Mesenteric fat pad (tissue), 1 donor: ENCODE measurements around the gene CTDSP2. TPM values are rescaled to one million over a fixed set of nuclear protein-coding genes. Genes with fewer than 3 reads are reported as not detected.
"Not testable (repeated sequence)": the region's sequence is repeated elsewhere in the genome, so short reads cannot be mapped to it uniquely, and the experiment has no call there.

Experiments used
- DNase-seq: peaks from one replicate; pipeline ENCODE4 v3.0.0-alpha.2; 2020; ENCODE audit warnings: low spot score
- long read RNA-seq: library from polyadenylated mRNA; unstranded; transcript quantifications from one replicate; pipeline ENCODE4 v2.0.0, GENCODE V29; 2020
- total RNA-seq: library from RNA; stranded (reverse); fragmentation: NEBNext Ultra II Directional; extraction: Animal tissue kit (Norgen Biotek cat#: 25700); gene quantifications from one replicate; pipeline ENCODE4 v1.2.1, GENCODE V29; 2021
- donor health status: DM: yes; HTN: yes; CAD: no.

Gene CTDSP2, protein sequence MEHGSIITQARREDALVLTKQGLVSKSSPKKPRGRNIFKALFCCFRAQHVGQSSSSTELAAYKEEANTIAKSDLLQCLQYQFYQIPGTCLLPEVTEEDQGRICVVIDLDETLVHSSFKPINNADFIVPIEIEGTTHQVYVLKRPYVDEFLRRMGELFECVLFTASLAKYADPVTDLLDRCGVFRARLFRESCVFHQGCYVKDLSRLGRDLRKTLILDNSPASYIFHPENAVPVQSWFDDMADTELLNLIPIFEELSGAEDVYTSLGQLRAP
- 156 TPM for total RNA-seq
- long read RNA-seq, full-length matches to known transcripts: 7 of 135 reads
- long read RNA-seq, partial matches to known transcripts: 3 of 135 reads
- long read RNA-seq, other reads (novel, unspliced or antisense): 125 of 135 reads

DNA sequence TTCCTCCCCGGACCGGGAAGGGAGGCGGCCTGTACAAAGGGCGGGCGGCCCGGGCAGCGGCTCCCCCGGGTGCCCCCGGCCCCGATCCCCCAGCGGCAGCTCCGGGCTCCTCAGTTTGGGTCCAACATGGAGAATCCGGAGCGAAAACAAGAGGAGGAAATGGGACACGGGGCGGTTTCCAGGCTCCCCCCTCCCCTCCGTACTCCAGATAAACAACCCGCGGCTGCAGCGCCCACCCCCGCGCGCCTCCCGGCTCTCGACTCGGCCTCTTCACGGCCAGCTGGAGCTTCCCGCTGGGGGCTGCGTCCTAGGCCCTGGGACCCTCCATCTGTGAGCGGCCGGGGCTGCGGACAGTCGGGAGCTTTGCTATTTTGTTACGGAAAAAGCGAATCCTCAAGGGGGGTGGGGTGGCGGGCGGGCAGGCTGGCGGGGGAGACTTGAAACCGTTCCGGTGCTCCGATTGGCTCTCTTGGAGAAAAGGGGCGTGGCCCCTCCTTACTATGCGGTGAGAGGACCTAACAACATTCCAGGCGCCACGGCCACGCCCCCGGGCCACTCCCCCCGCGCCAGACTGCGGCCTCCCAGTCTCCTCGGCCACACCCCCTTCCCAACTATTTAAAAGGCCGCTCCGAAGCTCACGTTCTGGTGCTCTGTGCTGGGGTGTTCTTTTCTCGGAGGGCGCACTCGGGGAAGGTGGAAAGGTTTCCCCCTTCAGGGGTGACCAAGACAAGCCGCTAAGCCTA, at the start of gene CTDSP2:
CTDSP2 (minus strand) TSS at position 153 of the 743 bp plus-strand sequence. CDS start 294 bp downstream, outside the sequence.
- DNase-seq: peak; percentile 99

DNA sequence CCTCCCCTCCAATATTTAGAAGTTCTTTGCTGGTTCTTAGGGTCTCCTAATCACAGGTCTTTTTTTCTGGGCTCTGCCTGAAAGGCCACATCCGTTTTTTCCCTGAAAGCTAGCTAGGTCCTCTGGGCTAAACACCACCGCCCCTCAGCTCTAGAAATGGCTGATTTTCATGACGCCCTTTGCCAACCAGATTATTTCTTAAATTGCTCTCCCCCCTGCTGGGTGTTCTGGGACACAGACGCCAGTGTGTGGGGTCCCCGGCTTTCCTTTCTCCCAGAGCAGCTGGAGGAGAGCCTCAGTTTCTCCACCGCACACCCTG, 49.5 kb upstream of the CTDSP2 start:
- no peak for DNase-seq

DNA sequence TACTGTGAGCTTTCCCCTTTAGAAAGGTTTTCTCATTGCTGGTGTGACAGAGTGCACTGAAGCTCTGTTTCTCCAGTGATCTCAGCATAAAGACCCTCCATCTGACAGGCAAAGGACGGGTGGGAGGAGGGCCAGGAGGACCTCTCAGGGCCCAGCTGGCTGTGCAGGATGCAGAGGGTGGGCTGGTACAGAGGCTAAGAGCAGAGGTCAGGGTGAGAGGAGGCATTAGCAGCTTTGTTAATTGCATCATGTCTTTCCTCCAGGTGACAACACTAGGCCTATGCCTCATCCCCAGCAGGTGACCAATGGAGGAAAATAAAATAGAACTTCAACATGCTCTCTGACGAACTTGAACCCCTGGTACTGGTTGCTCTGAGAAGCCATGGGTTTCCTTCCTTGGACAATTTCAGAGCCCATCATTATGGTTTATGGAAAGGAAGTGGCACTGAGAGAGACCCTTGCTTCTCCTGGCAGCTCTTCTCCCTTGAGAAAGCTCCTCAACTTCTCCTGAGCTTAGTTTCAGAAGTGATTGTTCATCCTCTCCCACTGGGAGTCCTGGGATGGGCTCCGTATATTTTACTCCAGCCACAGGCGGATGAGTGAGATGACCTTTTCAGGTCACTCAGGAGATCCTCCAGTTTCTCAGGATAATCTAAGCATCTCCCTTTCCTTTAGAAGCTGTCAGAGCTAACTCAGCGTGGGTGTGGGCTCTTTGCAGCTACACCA, 49.0 kb upstream of the CTDSP2 start:
- no peak for DNase-seq

DNA sequence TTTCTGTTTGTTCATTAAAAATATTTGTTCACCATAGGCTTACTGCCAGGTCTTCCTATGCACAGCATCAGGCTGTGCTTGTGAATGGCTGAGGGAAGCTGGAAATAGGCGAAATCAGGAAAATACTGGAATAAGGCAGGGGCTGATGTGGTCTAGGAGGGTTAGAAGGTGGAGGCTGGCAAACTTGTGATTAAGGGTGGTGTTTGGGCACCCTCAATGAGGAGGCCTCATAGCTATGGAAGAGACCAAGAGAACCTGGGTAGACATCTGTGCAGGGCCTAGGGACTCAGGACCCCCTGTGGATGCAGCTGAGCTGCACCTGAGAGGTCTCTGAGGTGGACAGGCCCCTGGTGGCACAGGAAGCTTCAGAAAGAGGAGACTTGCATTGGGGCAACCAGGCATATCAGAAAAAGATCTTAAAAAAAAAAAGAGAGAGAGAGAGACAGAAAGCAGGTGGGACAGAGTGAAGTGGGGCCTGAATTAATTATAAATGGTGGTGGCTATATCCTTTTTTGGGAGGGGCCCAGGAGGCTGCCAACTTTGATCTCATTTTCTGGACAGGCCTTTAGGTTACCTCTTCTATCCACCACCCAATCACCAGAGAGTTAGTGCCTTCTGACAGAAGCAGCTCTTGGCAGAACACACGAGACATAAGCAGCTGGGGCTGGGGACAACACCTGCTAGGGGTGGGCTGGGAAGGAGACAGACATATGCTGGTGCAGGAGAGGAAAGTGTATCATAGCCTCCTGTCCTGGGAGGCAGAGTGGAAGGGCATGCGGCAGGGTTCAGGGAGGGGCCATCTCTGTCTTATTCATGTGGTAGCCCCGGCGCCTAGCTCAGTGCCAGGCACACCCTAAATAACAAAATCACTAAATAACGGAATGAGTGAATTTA, 48.1 kb upstream of the CTDSP2 start:
- DNase-seq: no peak

DNA sequence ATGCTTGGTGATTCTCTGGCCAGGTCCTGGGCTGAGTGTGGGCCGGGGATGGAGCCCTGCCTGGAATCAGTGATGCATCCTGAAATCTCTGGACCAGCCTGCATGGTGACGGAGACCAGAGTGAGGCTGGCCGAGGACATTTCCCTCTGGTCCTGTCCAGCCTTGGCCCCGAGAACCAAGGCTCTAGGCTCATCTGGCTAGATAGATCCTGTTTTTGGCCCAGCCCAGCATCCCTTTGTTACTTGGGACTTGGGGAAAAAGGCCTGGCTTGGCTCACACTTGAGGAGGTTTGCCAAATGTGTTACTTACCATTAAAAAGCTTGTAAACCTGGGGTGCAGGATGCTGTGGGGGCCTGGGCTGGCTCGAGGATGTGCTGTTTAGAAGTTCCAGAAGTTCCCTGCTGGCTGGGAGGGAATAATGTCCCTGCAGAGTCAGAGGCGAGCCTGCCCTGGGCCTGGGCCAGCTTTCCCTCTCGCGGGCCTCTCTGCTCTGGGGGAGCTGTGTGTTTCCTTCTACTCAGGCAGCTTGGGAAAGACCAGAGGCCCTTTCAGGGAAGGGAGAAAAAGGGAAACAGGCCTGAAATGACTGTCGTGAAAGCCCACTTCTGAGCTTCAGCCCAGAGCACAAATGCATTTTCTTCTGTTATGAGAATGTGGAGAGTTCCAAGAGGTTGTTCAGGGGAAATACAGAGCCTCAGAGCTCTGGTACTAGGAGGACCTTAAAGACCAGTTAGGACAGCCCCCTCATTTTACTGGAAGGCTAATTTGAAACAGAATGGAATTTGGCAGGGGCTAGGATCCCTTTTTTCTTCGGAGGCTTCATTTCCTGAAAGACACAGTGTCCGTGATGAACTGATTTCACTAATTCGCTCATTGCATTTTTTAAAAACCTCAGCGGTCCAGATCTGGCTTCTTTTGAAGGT, 47.2 kb upstream of the CTDSP2 start:
- DNase-seq: peak; percentile 94

DNA sequence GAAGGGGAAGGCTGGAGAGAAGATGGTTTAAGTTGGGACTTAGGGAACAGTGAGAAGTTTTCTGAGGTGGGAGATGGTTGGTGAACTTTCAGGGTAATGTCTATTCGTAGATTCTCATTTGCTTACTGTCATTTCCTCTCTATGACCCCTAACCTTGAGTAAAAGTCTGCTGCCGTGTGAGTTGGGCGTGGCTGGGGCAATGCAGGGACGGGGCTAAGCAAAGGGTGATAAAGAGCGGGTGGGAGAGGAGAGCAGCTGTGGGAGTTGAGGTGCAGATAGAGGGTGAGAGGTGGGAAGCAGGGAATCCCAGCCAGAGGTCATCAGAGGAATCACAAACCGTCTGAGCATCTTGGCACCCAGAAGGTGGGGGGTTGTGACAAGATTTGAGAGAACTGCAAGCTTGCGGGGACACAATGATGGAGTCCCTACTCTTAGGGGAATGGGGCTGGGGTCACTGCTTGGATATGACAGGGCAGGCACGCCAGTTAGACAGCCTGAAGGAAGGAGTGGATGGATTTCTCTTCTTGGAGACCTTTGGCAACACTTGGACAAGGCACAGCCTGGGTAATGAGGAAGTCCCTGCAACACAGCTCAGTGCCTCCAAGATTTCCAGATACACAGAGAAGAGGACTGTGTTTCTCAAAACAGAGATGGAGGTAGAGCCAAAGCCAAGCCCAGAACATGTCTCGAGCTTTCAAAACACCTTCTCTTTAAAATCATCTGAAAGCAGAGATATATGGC, 45.9 kb upstream of the CTDSP2 start:
- DNase-seq: no peak

DNA sequence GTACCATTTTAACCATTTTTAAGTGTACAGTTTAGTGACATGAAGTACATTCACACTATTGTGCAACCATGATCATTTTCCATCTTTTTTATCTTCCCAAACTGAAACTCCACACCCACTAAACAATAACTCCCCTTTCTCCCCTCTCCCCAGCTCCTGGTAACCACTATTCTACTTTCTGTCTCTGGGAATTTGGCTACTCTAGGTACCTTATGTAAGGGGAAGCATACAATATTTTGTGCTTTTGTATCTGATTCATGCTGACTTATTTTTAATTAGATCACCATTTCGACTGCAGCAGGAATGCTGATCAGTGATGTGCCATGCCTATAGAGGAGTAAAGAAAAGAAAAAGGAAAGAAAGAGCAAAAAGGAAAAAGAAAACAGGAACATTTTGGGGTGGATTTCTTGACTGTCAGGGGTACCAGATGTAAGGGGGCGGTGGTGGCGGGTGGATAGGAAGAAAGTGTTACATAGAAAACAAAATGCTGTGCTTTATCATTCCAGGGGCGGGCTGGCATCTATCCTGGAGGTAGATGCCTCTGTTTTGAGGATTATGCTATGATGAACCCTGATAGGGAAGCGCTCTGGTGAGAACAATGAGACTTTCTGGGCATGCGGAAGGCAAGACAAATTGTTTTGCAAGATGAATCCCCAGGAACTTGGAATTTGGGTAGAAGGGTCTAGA, 45.2 kb upstream of the CTDSP2 start:
- no peak for DNase-seq

DNA sequence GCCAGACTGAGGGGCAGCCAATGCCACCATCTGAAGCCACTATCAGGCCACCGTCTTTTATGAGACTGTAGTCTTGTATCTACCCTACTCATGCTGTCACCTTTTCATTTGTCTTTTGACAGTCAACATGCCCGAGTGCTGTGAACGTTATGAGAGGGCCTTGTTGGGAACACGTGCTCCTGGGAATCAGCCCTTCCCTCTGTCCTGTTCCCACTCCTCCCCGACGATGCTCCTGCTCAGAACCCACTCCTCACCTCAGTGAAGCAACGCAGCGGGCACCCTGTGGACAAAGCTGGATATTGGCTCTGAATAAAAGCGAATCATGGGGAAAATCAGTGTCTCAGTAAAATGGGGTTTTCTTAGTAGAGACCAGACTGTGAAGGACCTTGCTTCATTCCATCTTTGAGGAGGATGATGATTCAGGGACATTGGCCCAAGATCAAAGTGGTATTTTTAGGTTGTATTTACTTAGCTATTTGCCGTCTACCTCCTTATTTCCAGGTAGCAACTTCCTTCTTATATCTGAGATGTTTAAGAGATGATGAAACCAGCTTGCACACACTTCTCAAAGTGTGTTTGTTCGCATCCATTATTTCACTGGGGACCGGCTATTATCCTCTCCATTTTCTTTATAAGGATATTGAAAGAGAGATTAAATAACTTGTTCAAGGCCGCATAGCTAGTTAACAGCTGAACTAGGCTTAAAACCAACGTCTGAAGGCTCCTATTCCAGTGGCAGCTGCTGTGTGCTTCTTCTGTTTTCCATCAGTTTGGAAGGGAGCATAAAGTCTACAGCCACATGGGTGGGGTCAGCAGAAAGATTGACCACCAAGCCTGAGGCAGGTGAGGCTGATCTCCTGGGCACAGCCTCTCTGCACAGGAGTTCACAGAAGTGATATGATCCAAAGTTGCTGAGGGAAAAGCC, 43.9 kb upstream of the CTDSP2 start:
- DNase-seq: no peak

DNA sequence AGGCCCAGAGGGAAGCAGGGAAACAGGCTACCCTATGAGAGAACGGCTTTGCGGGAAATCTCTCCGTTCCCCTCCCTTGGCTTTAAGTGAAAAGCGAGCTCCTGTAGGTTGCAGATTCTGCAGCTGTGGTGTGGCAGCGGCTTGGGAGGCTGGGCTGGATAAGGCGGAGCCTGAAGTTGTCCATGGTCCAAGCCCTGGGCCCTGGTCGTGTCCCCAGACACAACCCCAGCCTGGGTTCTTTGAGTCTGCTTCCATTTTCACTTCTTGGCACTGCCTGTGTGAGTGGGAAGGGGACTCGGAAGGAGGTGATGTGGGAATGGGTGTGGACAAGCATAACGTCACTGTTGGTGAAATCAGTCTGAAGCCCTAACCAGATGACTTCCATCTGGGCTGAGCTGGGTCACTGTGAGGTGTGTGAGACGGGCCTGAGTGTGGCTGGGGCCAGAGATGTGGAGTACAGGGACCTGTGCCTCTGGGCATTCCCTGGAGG, 43.0 kb upstream of the CTDSP2 start:
- DNase-seq: no peak

DNA sequence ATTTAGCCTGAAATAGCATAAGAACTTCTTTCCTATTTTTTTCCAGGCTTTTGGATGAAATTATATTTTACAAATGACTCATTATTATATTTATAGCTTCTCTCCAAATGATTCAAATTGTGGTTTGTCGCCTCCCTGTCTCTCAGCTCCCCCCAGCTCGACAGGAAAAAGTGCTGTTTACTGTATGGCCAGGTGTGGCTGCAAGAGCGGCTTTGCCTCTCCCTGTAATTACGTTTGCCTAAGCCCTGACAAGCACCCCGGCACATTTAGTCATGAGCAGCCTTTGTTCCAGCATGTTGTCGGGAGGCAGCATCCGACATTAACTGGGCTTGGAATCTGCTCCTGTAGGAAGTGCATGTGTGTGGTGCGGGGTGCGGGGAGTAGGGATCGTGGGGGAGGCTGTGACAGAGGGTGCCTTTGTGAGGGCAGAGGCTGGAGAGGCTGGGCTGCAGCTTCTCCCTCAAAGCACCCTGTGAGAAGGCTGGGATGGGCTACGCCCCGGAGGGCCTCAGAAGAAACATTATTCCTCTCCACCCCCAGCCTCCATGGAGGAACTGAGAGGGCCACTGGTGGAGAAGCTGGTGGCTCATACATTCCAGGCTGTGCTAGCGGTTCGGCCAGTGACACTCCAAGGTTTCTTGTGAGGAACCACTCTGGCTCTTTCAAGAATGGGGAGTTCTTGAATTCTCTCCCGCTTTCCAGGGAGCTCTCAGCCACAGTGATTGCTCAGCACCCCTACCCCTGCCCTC, 42.1 kb upstream of the CTDSP2 start:
- DNase-seq: no peak

DNA sequence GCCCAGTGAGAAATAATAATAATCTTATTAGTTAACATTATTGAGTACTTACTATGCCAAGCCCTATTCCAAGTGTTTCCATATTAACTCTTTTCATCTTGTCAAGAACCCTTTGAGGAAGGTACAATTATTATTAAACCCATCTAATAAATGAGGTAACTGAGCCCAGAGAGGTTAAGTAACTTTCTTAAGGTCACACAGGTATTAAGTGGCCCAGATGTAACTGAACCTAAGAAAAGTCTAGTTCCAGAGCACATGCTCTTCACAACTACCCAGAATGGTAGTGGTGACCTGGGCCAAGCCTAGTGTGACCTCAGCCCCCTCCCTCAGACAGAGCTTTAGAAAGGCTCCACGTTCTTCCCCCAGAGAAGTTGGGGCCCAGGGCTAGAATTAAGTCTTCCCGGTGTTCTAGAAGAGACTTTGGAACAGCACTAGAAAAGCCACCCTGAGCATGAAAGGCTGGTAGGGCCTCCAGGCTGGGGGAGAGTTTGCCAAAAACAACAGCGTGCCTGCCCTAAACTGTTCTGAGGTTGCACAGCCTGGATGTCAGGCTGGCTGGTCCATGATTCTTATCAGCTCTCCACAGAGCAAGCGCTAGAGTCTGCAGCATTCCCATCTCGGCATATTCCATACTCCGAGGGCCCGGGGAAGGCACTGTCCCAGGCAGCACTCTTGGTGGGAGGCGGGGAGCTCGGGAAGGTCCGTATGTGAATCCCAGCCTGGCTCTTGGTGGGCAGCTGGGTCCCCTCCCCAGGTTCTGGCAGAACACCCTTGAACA, 41.3 kb upstream of the CTDSP2 start:
- no peak for DNase-seq

DNA sequence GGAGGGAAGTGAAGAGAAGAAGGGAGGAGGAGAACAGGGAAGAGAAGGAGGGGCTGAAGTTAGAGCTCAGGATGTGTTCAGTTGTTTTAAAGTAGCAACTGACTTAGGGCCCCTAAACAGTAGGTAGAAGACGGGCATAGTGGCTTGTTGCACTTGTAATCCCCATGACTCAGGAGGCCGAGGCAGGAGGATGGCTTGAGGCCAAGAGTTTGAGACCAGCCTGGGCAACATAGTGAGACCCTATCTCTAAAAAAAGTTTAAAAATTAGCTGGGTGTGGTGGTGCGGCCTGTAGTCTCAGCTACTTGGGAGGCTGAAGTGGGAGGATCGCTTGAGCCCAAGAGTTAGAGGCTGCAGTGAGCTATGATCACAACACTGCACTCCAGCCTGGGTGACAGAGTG, 40.4 kb upstream of the CTDSP2 start:
- DNase-seq: not testable (repeated sequence)

DNA sequence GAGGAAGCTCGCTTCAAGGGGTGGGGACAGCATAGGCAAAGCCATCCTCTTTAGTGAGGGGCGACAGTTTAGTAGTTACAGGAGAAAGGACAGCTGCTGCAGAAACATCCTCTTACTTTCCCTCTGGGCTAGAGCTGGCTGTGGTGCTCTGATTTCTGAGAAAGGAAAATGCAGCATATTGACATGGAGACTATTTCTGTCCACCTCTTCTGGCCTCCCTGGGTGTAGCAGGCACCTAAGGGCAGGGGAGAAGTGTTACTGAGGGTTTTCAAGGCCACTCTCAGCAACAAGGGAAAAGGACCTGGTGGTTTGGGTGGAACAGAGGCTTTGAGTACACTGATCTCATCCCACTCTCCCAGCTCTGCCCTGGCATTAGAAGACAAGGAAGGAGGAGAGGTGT, 40.0 kb upstream of the CTDSP2 start:
- no peak for DNase-seq

DNA sequence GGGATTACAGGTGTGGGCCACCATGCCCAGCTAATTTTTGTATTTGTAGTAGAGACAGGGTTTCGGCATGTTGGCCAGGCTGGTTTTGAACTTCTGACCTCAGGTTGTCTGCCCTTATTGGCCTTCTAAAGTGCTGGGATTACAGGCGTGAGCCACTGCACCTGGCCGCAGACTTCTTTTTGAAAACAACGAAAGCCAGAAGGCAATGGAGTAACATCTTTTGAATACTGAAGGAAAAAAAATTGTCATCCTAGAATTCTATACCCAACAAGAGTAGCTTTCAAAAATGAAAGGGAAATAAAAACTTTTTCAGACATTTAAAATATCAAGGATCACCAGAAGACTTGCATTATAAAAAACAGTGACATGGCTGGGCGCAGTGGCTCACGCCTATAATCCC, 38.7 kb upstream of the CTDSP2 start:
- DNase-seq: no peak

DNA sequence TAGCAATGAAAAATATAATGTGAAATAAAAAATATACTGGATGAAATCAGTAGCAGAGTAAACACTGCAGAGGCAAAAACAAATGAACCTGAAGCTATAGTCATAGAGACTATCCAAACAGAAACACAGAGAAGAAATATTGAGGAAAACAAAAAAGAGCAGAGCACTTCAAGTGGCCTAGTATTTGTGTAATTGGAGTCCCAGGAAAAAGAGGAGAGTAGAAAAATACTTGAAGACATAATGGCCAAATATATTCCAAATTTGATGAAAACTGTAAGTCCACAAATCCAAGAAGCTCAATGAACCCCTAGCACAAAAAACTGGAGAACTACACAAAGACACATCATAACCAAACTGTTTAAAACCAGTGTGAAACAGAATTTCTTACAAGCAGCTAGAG, 37.2 kb upstream of the CTDSP2 start:
- DNase-seq: no peak

DNA sequence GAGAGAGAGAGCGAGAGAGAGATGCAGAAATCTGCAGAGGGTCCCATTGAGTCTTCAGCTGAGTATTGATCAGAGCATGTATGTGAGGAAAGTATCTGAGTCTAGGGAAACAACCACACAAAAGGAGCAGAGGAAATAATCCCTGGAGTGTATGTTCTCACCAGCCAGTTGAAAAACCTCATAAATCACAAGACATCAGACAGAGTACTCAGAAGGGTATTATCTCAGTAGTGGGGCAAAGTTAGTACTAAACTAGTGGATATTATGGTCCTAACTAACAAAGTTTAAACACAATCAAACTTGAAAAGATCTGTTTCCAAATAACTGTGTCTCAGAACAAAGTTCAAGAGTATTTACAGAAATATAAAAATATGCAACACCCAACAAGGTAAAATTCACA, 36.5 kb upstream of the CTDSP2 start:
- no peak for DNase-seq
